ENCODE data around the gene RAI14.

DNA sequence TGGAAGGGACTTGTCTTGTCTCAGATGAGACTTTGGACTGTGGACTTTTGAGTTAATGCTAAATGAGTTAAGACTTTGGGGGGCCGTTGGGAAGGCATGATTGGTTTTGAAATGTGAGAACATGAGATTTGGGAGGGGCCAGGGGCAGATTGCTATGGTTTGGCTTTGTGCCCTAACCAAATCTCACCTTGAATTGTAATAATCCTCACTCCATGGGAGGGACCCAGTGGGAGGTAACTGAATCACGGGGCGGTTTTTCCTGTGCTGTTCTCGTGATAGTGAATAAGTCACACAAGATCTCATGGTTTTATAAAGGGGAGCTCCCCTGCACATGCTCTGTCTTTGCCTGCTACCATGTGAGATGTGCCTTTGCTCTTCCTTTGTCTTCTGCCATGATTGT lies 72.1 kb downstream of the RAI14 start:
- no peak for TF ChIP-seq POLR2AphosphoS5 (IDR thresholded peaks at IDR 0.05; ENCODE audit: low read depth, low read length)
- no peak for TF ChIP-seq SPI1 (IDR thresholded peaks at IDR 0.05; ENCODE audit: low read depth, low read length)
- TF ChIP-seq POLR2A (IDR thresholded peaks at IDR 0.05; ENCODE audit: low read depth, low read length) = no peak
- TF ChIP-seq TAF1 (IDR thresholded peaks at IDR 0.05; ENCODE audit: low read depth, low read length) = no peak
- no peak for TF ChIP-seq POU2F2 (IDR thresholded peaks at IDR 0.05; ENCODE audit: low read depth, low read length)
- no peak for TF ChIP-seq PAX5 (IDR thresholded peaks at IDR 0.05; ENCODE audit: insufficient read depth, low read length, severe bottlenecking)

Data from GM12891 (cell line).